Measurements from ENCODE around the gene GOLGA7B.
A peak's percentile ranks its signal among the peaks of the same experiment; 100 is the strongest.

Gene GOLGA7B

DNA sequence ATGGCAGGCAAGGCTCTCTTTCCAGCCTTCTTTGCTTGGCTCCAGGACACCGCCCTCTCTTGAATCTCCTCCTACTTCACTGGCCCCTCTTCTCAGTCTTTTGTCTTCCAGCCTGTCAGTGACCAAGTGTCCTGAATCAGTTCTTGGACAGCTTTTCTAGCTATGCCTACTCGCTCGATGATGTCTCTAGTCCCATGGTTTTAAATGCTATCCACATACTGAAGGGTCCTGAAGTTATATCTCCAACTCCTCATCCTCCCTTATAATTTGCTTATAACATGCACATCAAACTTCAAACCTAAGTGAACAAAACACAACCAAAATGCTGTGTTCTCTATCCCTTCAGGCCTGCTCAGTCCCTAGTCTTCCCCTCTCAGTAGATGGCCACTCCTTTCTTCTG lies 5.0 kb upstream of the GOLGA7B start:
- H3K9ac ChIP-seq (ENCODE audit: insufficient read length, low read depth): no peak overlapping the region
- no peaks in the 10 kb centered on the region for H3K4me1 ChIP-seq (ENCODE audit: insufficient read depth, insufficient read length)
- no peaks in the 10 kb centered on the region; the same call in 1 of the 2 replicates for H3K9me3 ChIP-seq (ENCODE audit: insufficient read depth, low read length)
- H3K36me3 ChIP-seq (ENCODE audit: insufficient read depth, insufficient read length, low read length): no peaks in the 10 kb centered on the region
- no peak overlapping the region for H3K4me3 ChIP-seq (ENCODE audit: insufficient read length, low read depth)
- no peak for DNase-seq (ENCODE audit: low read depth, low spot score)
- H3K27me3 ChIP-seq (ENCODE audit: insufficient read depth, insufficient read length): peaks cover 34% of the 10 kb centered on the region
- no peak for TF ChIP-seq YY1 (IDR thresholded peaks at IDR 0.05; ENCODE audit: insufficient read depth, insufficient read length)

DNA sequence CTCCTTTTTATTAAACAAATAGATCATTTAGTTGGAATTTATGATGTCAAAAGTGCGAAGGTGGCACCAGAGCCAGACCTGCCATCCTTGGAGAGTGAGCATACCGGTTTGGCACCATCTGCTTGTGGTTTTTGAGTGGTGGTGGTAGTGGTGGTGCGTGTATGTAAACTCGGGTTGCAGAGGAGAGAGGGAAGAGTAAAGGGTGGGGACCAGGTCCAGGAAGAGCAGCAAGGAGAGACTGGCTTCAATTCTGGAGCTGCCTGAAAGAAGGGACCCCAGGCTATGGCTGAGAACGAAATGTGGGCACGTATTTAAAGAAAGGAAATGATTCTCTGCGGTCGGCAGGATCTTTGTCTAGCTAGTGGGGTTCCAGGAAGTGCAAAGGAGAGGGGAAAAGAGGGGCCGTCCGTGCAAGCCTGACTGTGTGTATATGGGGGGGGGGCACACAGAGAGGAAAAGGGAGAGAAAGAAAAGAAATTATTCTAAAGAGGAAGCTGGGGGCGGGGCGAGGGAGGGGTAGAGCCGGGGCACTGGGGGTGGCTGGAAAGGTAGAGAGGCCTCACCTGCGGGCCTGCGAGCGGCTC lies 448 bp upstream of the GOLGA7B start:
- no peak overlapping the region for H3K9ac ChIP-seq (ENCODE audit: insufficient read length, low read depth)
- no peaks in the 10 kb centered on the region for H3K36me3 ChIP-seq (ENCODE audit: insufficient read depth, insufficient read length, low read length)
- TF ChIP-seq SUZ12 (IDR thresholded peaks at IDR 0.05; ENCODE audit: extremely low read depth, insufficient read depth, insufficient read length) (no peak), ZNF274 (IDR thresholded peaks at IDR 0.05; ENCODE audit: low read depth, low read length) (no peak), YY1 (IDR thresholded peaks at IDR 0.05; ENCODE audit: insufficient read depth, insufficient read length) (no peak)
- DNase-seq (ENCODE audit: low read depth, low spot score): no peak
- peak overlapping the region; percentile 11 for H3K4me3 ChIP-seq (ENCODE audit: insufficient read length, low read depth)
- no peaks in the 10 kb centered on the region for H3K9me3 ChIP-seq (ENCODE audit: insufficient read depth, low read length)
- peaks cover 73% of the 10 kb centered on the region for H3K27me3 ChIP-seq (ENCODE audit: insufficient read depth, insufficient read length)
- no peaks in the 10 kb centered on the region for H3K4me1 ChIP-seq (ENCODE audit: insufficient read depth, insufficient read length)

DNA sequence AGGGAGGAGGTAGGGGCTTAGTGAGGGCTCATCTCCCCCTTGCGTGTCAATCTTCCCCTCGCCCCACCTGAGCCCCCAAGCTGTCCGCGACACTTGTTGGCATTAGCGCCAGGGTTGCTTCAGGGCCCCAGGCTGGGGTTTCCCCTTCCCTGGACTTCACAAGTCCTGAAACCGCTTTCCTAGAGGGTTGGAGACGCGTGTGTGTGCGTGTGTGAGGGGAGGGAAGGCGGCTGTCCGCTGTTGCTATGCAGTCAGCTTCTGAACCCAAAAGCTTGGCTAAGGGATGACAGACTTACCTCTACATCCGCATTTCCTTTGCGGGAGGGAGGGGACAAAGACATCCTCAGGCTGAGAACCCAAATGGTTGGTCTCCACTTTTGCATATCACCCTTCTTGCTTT lies 803 bp downstream of the GOLGA7B start:
- Histone ChIP-seq H3K9me3 (ENCODE audit: insufficient read depth, low read length) (no peaks in the 10 kb centered on the region), H3K9ac (ENCODE audit: insufficient read length, low read depth) (no peak overlapping the region), H3K36me3 (ENCODE audit: insufficient read depth, insufficient read length, low read length) (no peaks in the 10 kb centered on the region), H3K4me3 (ENCODE audit: insufficient read length, low read depth) (no peak overlapping the region), H3K4me1 (ENCODE audit: insufficient read depth, insufficient read length) (no peaks in the 10 kb centered on the region), H3K27me3 (ENCODE audit: insufficient read depth, insufficient read length) (peaks cover 70% of the 10 kb centered on the region)
- no peak for TF ChIP-seq ZNF274 (IDR thresholded peaks at IDR 0.05; ENCODE audit: low read depth, low read length)
- no peak for DNase-seq (ENCODE audit: low read depth, low spot score)

DNA sequence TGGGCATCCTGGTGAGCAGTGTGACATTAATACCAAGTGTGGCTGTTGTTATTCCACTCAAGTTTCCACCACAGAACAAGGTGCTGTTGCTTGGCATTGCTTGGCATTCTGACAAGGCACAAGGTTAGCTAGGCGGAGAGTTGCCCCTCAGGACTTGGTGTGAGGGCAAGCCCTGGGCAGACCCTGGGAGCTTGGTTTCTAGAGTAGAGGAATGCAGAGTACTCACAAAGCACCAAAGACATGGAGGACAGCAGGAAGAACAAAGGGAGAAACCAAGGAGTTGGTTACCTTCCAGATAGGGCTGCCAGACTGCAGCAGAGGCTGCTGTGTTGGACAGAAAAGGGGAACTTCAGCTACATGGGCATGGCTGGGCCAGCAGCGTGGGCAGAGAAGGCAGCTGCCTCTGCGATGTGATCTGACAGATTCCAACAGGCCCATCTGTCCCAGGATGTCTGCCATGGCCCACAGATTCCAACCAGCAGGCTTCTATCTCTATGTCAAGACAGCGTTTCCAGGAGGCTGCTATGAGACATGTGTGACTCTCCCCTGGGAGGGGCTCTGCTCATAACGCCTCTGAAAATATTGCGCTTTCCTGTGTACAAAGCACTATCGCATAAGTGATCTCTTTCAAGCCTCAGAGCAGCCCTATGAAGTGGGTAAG lies 1.8 kb downstream of the GOLGA7B start:
- peaks cover 65% of the 10 kb centered on the region for H3K27me3 ChIP-seq (ENCODE audit: insufficient read depth, insufficient read length)
- no peaks in the 10 kb centered on the region for H3K4me1 ChIP-seq (ENCODE audit: insufficient read depth, insufficient read length)
- no peak for TF ChIP-seq ZNF274 (IDR thresholded peaks at IDR 0.05; ENCODE audit: low read depth, low read length)
- H3K36me3 ChIP-seq (ENCODE audit: insufficient read depth, insufficient read length, low read length): no peaks in the 10 kb centered on the region
- no peak for DNase-seq (ENCODE audit: low read depth, low spot score)
- H3K4me3 ChIP-seq (ENCODE audit: insufficient read length, low read depth): no peak overlapping the region
- H3K9ac ChIP-seq (ENCODE audit: insufficient read length, low read depth): no peak overlapping the region
- H3K9me3 ChIP-seq (ENCODE audit: insufficient read depth, low read length): no peaks in the 10 kb centered on the region

DNA sequence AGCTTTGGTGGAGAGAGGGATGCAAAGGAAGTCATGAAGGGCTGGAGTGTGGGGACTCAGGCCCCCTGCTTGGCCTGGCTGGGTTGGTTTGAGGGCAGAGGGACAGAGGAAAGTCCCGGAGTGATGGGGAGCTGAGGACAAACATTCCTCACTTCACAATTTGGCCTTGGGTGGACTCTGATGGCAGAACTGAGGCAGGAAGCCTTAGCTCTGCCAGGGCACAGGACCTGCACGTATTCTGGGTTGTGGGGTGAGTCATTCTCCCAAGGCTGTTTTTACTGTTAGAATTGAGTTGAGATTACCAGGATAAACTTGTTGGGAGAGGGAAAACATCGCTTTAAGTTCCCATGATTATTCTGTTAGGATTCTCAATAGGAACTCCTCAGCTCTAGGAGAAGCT lies 2.6 kb downstream of the GOLGA7B start:
- no peak for DNase-seq (ENCODE audit: low read depth, low spot score)
- no peak for TF ChIP-seq YY1 (IDR thresholded peaks at IDR 0.05; ENCODE audit: insufficient read depth, insufficient read length)
- TF ChIP-seq ZNF274 (IDR thresholded peaks at IDR 0.05; ENCODE audit: low read depth, low read length): no peak
- no peak for TF ChIP-seq SUZ12 (IDR thresholded peaks at IDR 0.05; ENCODE audit: extremely low read depth, insufficient read depth, insufficient read length)
- Histone ChIP-seq H3K4me3 (ENCODE audit: insufficient read length, low read depth) (no peak overlapping the region), H3K27me3 (ENCODE audit: insufficient read depth, insufficient read length) (peaks cover 59% of the 10 kb centered on the region), H3K9ac (ENCODE audit: insufficient read length, low read depth) (no peak overlapping the region), H3K36me3 (ENCODE audit: insufficient read depth, insufficient read length, low read length) (no peaks in the 10 kb centered on the region), H3K4me1 (ENCODE audit: insufficient read depth, insufficient read length) (no peaks in the 10 kb centered on the region), H3K9me3 (ENCODE audit: insufficient read depth, low read length) (no peaks in the 10 kb centered on the region)

DNA sequence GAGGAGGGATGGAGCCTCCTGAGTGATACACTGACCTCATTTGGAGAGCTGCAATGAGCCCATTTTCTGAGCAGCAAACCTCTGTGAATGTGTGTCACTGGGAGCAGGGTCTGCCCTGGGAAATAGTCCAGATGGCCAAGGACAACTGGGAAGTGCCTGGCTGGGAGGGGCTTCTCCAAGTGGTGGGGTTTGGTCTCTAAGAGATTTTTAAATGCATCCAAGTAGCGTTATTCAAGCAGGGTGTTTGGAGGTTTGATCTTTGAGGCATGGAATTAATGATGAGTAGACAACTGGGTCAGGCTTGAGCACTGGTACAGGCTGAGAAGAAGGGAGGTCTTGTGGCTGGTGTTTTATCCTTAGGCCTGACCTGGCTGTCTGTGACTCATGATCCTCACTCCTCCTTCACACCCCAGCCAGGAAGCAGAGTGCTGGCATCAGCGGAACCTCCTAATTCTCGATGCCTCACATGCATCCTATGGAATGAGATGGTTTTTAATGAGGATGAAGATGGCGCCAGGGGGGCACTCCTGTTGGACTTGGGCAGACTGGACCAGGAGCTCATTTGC lies 3.3 kb downstream of the GOLGA7B start:
- no peak for TF ChIP-seq ZNF274 (IDR thresholded peaks at IDR 0.05; ENCODE audit: low read depth, low read length)
- no peak for TF ChIP-seq SUZ12 (IDR thresholded peaks at IDR 0.05; ENCODE audit: extremely low read depth, insufficient read depth, insufficient read length)
- no peak for TF ChIP-seq YY1 (IDR thresholded peaks at IDR 0.05; ENCODE audit: insufficient read depth, insufficient read length)
- Histone ChIP-seq H3K9ac (ENCODE audit: insufficient read length, low read depth) (no peak overlapping the region), H3K4me1 (ENCODE audit: insufficient read depth, insufficient read length) (no peaks in the 10 kb centered on the region)

DNA sequence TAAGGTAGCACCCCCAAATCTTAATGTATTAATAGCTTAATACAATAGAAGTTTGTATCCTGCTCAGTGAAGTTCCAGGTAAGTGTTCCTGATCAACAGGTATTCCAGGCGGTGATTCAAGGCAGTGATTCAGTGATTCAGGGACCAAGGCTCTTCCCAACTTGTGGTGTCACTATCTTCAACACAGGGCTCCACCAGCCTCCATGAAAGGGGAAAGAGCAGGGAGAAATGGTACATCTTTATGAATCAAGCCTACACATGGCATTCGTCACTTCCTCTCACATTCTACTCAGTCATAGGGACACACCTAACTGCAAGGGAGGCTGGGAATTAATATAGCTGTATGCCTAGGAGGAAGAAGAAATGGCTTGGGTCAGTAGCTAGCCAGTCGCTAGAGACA lies 5.1 kb downstream of the GOLGA7B start:
- no peak for DNase-seq (ENCODE audit: low read depth, low spot score)
- Histone ChIP-seq H3K9me3 (ENCODE audit: insufficient read depth, low read length) (no peaks in the 10 kb centered on the region), H3K27me3 (ENCODE audit: insufficient read depth, insufficient read length) (peaks cover 42% of the 10 kb centered on the region), H3K36me3 (ENCODE audit: insufficient read depth, insufficient read length, low read length) (no peaks in the 10 kb centered on the region), H3K4me3 (ENCODE audit: insufficient read length, low read depth) (no peak overlapping the region), H3K9ac (ENCODE audit: insufficient read length, low read depth) (no peak overlapping the region), H3K4me1 (ENCODE audit: insufficient read depth, insufficient read length) (no peaks in the 10 kb centered on the region)
- TF ChIP-seq ZNF274 (IDR thresholded peaks at IDR 0.05; ENCODE audit: low read depth, low read length): no peak
- no peak for TF ChIP-seq SUZ12 (IDR thresholded peaks at IDR 0.05; ENCODE audit: extremely low read depth, insufficient read depth, insufficient read length)
- TF ChIP-seq YY1 (IDR thresholded peaks at IDR 0.05; ENCODE audit: insufficient read depth, insufficient read length): no peak

More for the DNA sequence above, 3.3 kb downstream of the GOLGA7B start:
- DNase-seq (ENCODE audit: low read depth, low spot score): no peak
- H3K4me3 ChIP-seq (ENCODE audit: insufficient read length, low read depth): no peak overlapping the region
- no peaks in the 10 kb centered on the region for H3K36me3 ChIP-seq (ENCODE audit: insufficient read depth, insufficient read length, low read length)
- H3K27me3 ChIP-seq (ENCODE audit: insufficient read depth, insufficient read length): peaks cover 58% of the 10 kb centered on the region
- no peaks in the 10 kb centered on the region for H3K9me3 ChIP-seq (ENCODE audit: insufficient read depth, low read length)

Data from NT2/D1 (cell line).